Thyroid gland (tissue), 4 donors: ENCODE measurements around the gene DLG3. TPM values are rescaled to one million over a fixed set of nuclear protein-coding genes. Genes with fewer than 3 reads are reported as not detected.

Experiments used
- DNase-seq, 2 donors: peaks; one replicate each; pipeline ENCODE4 v3.0.0-alpha.2; 2019
- H3K27ac ChIP-seq, 3 donors: fragments of 200-600 bp; sonication (generic); 1 replicate in 2 of 3; 2 replicates in 1 of 3; pipeline ENCODE4 v1.5.1; 2016 to 2019; ENCODE audit warnings: mild to moderate bottlenecking in 1 of 3, moderate library complexity in 1 of 3
- H3K27me3 ChIP-seq: fragments of 200-600 bp; sonication (generic); one replicate; pipeline ENCODE4 v1.5.1; 2019
- H3K36me3 ChIP-seq, 2 donors: fragments of 200-600 bp; sonication (generic); one replicate each; pipeline ENCODE4 v1.5.1; 2016 to 2019
- H3K4me1 ChIP-seq, 2 donors: fragments of 200-600 bp; sonication (generic); one replicate each; pipeline ENCODE4 v1.5.1; 2017 to 2019
- H3K4me3 ChIP-seq, 3 donors: fragments of 200-600 bp; sonication (generic); replicated peaks in 1 of 3; 1 replicate in 2 of 3; 2 replicates in 1 of 3; pipeline ENCODE4 v1.5.1; 2016; ENCODE audit warnings: mild to moderate bottlenecking in 1 of 3
- H3K9me3 ChIP-seq: fragments of 200-600 bp; sonication (generic); one replicate; pipeline ENCODE4 v1.5.1; 2017
- POLR2A ChIP-seq, 2 donors: fragments of 450-650 bp; IDR thresholded peaks; one replicate each; pipeline ENCODE4 v1.6.1; 2017; ENCODE audit warnings: antibody characterized with exemption in 2 of 2, mild to moderate bottlenecking in 2 of 2, moderate library complexity in 1 of 2
- WGBS, 2 donors: methylation state at CpG; one replicate each; pipeline ENCODE4 v1.1.5; 2017; 5-methylcytosine and 5-hydroxymethylcytosine counted together
- intact Hi-C: fragments of 100-400 bp; cut with DNase I; formaldehyde crosslinking; loops from one replicate; pipeline ENCODE4 v1.15.1; 2023
- total RNA-seq, 4 donors: library from RNA; depleted of rRNA; stranded (reverse); fragments of >200 nt; gene quantifications; one replicate each; pipeline ENCODE4 v1.2.3, GENCODE V29; 2016
- TF ChIP-seq, protein P1 (sequence below), 6 experiments: fragments of 200-600 bp in 3 of 6; fragments of 450-650 bp in 3 of 6; sonication (generic) in 3 of 6; IDR thresholded peaks; one replicate each; pipeline ENCODE4 v1.5.1; 2016 to 2019; ENCODE audit warnings: antibody characterized with exemption in 6 of 6, mild to moderate bottlenecking in 2 of 6, inconsistent platforms in 1 of 6, moderate library complexity in 1 of 6

Gene DLG3
- total RNA-seq, 4 donors from 2014 or later, result 31.4 to 79.5 (median 61.9) TPM

DNA sequence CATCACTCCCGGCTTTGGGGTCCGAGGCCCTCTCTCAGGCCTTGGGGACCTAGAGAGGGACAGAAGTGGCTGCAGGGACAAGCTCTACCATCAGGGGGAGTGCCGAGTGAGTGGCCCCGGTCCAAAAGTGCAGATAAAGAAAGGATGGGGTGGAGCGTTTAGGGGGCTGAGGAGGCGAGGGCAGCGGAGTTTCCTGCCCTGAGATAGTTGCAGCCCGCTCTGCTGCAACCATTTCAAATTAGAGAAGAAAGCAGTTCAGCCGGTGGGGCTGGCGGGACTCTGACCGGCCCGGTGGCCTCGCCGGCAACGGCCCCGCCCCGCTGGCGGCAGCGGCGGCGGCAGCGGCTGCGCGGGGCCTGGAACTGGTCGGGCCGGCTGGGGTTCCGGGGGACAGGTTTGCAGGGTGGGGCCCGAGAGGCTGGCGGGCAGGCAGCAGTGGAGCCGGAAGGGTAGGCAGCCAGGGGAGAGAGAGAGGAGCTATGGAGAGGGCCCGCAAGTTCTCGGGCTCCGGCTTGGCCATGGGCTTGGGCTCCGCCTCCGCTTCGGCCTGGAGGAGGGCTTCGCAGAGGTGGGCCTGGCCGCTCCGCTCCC lies 7.6 kb downstream of the DLG3 start:
- intact Hi-C loops, result loop anchor here (5.0 kb wide), 1 partner anchor 100 kb away; no protein-coding TSS in a partner anchor
- WGBS, 2 donors, result 0 to 1% methylated on average over 13 to 19 of the region's 39 CpGs
- DNase-seq, result peak; percentile 55 to 58
- H3K27me3 ChIP-seq, result no peaks in the 10 kb centered on the region
- H3K9me3 ChIP-seq, result no peaks in the 10 kb centered on the region
- H3K27ac ChIP-seq, result peak overlapping the region; percentile 21 to 37 (median 36)
- TF ChIP-seq POLR2A (IDR thresholded peaks at IDR 0.05), result no peak
- TF ChIP-seq, protein P1, sequence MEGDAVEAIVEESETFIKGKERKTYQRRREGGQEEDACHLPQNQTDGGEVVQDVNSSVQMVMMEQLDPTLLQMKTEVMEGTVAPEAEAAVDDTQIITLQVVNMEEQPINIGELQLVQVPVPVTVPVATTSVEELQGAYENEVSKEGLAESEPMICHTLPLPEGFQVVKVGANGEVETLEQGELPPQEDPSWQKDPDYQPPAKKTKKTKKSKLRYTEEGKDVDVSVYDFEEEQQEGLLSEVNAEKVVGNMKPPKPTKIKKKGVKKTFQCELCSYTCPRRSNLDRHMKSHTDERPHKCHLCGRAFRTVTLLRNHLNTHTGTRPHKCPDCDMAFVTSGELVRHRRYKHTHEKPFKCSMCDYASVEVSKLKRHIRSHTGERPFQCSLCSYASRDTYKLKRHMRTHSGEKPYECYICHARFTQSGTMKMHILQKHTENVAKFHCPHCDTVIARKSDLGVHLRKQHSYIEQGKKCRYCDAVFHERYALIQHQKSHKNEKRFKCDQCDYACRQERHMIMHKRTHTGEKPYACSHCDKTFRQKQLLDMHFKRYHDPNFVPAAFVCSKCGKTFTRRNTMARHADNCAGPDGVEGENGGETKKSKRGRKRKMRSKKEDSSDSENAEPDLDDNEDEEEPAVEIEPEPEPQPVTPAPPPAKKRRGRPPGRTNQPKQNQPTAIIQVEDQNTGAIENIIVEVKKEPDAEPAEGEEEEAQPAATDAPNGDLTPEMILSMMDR (IDR thresholded peaks at IDR 0.05), result peak in 4 of 6 experiments; percentile 49 to 65 (median 60)
- peak overlapping the region in 1 of 3 donors; percentile 19 for H3K4me3 ChIP-seq
- no peaks in the 10 kb centered on the region for H3K36me3 ChIP-seq
- H3K4me1 ChIP-seq, result no peaks in the 10 kb centered on the region

DNA sequence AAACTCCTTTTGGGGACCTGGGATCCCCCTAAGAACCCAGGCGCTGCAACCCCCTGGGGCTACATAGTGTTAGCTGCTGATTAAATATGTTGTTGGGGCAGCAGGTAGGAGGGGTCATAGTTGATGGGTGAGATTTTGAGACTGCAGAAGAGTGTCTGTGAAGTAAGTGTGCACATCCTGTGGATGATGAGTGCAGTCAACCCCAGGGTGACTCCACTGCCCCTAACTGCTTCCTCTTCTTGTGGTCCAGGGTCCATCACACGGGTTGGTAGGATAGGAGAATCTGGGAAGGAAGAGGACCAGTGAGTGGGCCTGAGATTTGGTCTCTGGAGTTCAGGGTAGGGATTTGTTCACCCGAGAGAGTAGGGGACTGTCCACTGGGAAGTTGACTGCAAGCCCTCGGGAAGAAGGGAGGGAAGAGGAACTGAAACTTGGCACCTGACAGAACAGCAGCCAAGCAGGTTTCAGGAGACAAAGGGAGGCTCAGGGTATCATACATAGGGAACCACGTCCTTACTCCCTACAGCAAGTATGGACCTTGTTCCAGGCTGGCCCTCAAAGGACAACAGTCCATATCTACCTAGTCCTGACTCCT lies 8.5 kb downstream of the DLG3 start:
- WGBS, 2 donors, result 60 to 70% methylated on average over 5 of the region's 5 CpGs
- H3K27me3 ChIP-seq, result no peaks in the 10 kb centered on the region
- H3K9me3 ChIP-seq, result no peaks in the 10 kb centered on the region
- no peaks in the 10 kb centered on the region for H3K36me3 ChIP-seq
- DNase-seq, result no peak
- intact Hi-C loops, result loop anchor here (5.0 kb wide), 1 partner anchor 99 kb away; no protein-coding TSS in a partner anchor
- no peaks in the 10 kb centered on the region for H3K4me1 ChIP-seq
- H3K27ac ChIP-seq, result no peak overlapping the region
- TF ChIP-seq, protein P1 (IDR thresholded peaks at IDR 0.05), result no peak
- TF ChIP-seq POLR2A (IDR thresholded peaks at IDR 0.05), result no peak
- H3K4me3 ChIP-seq, result peak overlapping the region in 1 of 3 donors; percentile 19

DNA sequence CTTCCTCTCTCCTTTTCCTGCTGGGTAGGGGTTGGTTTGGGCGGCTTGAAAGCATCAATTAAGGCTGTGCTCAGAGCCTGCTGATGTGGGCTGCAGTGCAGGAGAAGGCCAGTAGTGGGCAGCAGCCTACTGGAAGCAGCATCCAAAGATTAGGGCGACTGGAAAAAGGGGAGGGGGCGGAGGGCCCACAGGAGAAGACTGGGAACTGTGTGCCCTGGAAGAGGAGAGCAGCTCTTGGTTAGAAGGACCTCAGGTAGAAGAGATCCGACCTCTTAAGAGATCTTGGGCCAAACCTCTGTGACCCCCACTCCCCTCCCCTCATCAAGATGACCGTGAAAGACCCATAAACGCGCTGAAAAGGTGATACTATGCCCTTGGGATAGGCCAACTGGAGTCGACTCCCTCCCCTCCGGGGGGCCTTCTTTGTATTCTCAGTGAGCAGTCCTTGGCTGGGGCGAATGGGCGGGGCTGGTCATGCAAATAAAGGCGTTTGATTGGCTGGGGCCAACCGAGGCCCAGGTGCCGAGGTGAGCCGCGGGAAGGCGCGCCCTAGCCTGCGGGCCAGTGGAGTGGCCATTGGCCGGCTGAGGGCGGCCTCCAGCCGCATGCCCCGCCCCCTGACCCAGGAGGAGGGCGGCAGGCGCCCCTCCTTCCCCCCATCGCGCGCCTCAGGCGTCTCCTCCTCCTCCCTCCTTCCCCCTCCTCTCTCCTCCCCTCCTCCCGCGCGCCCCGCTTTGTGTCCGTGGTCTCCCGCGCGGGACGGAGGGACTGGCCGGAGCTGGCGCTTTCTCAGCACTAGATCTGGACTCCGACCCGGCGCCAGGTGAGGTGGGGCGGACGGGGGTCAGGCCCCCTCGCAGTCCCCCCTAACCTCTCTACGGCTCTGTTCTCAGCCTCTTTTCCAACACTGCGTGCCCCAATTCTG lies 10.1 kb downstream of the DLG3 start:
- DNase-seq, result peak; percentile 94 to 96
- H3K27ac ChIP-seq, result peak overlapping the region; percentile 70 to 92 (median 78)
- H3K36me3 ChIP-seq, result no peaks in the 10 kb centered on the region
- TF ChIP-seq, protein P1 (IDR thresholded peaks at IDR 0.05), result peak; percentile 56 to 83 (median 79)
- peak in 1 of 2 donors; percentile 52 for TF ChIP-seq POLR2A (IDR thresholded peaks at IDR 0.05)
- 2 to 3% methylated on average over 6 to 9 of the region's 48 CpGs for WGBS, 2 donors
- intact Hi-C loops, result loop anchor here (5.0 kb wide), 1 partner anchor 98 kb away; no protein-coding TSS in a partner anchor
- no peaks in the 10 kb centered on the region for H3K4me1 ChIP-seq
- peak overlapping the region; percentile 44 to 65 (median 53) for H3K4me3 ChIP-seq
- no peaks in the 10 kb centered on the region for H3K9me3 ChIP-seq
- H3K27me3 ChIP-seq, result no peaks in the 10 kb centered on the region

DNA sequence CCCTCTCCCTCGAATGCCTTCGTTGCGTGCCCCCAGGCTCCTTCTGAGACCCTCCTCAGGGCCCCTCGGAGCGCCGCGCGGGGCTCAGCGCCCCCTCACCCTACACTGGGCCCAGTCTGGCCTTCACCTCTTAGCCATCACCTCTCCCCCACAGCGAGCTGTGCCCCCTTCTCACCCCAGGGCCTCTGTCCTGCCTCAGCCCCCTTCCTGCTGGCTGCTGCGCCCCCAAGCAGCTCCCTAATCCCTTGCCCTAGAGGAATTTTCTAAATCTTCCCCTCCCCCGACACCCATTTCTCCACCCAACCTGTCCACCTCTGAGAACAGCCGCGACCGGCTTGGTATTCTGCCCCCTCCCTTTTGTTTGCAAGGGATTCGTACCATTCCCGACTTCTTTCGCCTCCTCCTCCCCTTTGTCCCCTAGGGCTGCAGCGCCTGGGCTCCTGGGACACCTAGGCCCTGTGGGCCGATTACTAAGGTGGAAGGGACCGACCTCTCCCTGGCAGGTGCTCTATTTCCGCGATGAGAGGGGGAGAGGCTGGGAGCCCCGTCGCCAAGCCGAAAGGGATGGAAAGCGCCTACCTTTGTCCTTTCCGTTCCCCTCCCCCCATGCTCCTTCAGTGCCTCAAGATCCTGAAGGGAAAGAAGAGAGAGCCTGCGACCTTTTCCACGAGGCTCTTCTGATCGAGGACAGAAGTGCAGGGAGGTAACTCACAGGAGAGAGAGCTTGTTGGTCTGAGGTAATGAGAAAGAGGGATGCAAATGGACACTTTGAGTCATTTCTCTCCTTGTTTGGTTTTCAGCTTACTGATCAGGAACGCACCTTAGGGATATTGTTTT lies 10.9 kb downstream of the DLG3 start:
- 8 to 21% methylated on average over 22 to 26 of the region's 32 CpGs for WGBS, 2 donors
- TF ChIP-seq, protein P1 (IDR thresholded peaks at IDR 0.05), result no peak
- TF ChIP-seq POLR2A (IDR thresholded peaks at IDR 0.05), result peak in 1 of 2 donors; percentile 8
- Histone ChIP-seq H3K36me3 (no peaks in the 10 kb centered on the region), H3K27ac (peak overlapping the region; percentile 54 to 92 (median 78)), H3K27me3 (no peaks in the 10 kb centered on the region), H3K9me3 (no peaks in the 10 kb centered on the region), H3K4me1 (no peaks in the 10 kb centered on the region), H3K4me3 (peak overlapping the region; percentile 44 to 65 (median 53))
- DNase-seq, result peak; percentile 24 to 25
- intact Hi-C loops, result no loop called here
